Endothelial cell of umbilical vein (primary cell): ENCODE measurements around the gene CENPK. TPM values are rescaled to one million over a fixed set of nuclear protein-coding genes. Genes with fewer than 3 reads are reported as not detected.

Experiments
- BruUV-seq: library from RNA; stranded (reverse); fragments of 400-500 nt; replicated peaks from 2 replicates; lab custom pipeline; 2021; lab: Mats Ljungman, UMichigan
- CTCF ChIA-PET: fragments of 300-600, 350-600 bp; sonication (Branson Sonifier 250); formaldehyde crosslinking; loops from one replicate; lab custom pipeline; 2021; ENCODE audit warnings: antibody characterized with exemption, inconsistent platforms; lab: Charles Lee
- POLR2A ChIA-PET: fragments of 300-600, 350-600 bp; sonication (Branson Sonifier 250); formaldehyde crosslinking; loops from one replicate; lab custom pipeline; 2021; ENCODE audit warnings: antibody characterized with exemption, inconsistent platforms; lab: Charles Lee
- DNase-seq: peaks from one replicate; pipeline ENCODE4 v3.0.0-alpha.2; 2011; ENCODE audit warnings: low read depth, low spot score
- FAIRE-seq: peaks from 2 replicates; lab custom pipeline; 2011; peaks lifted over from hg19 to GRCh38; lab: Jason Lieb, UNC
- H2AFZ ChIP-seq: 2 replicates; pipeline ENCODE4 v1.6.0; 2012; ENCODE audit warnings: low read depth, low read length, control low read depth, inconsistent platforms
- H3K27ac ChIP-seq: 2 replicates; pipeline ENCODE4 v1.5.1; 2011; ENCODE audit warnings: low read depth, mild to moderate bottlenecking, control low read depth, low read length, moderate library complexity; ENCODE audit not compliant: insufficient read depth
- H3K27me3 ChIP-seq, 2 experiments: 2 replicates each; pipeline versions ENCODE4 v1.6.0 to v1.6.1; 2011; ENCODE audit warnings: low read length in 2 of 2, mixed read lengths in 1 of 2; ENCODE audit not compliant: control insufficient read depth in 2 of 2, insufficient read depth in 2 of 2
- H3K36me3 ChIP-seq, 2 experiments: 2 replicates in 1 of 2; 3 replicates in 1 of 2; pipeline ENCODE4 v1.5.1; 2011; ENCODE audit warnings: low read length in 2 of 2, mild to moderate bottlenecking in 1 of 2, moderate library complexity in 1 of 2; ENCODE audit not compliant: control insufficient read depth in 2 of 2, insufficient read depth in 2 of 2; ENCODE audit errors: extremely low read depth in 1 of 2
- H3K4me1 ChIP-seq: 3 replicates; pipeline ENCODE4 v1.5.1; 2011; ENCODE audit warnings: mild to moderate bottlenecking, low read length; ENCODE audit not compliant: control insufficient read depth, insufficient read depth; ENCODE audit errors: extremely low read depth
- H3K4me2 ChIP-seq: 2 replicates; pipeline ENCODE4 v1.6.1; 2011; ENCODE audit warnings: low read length, control low read depth, mixed read lengths; ENCODE audit not compliant: insufficient read depth
- H3K4me3 ChIP-seq, 3 experiments: fragments of 200-600 bp in 1 of 3; sonication (generic), shearing (Covaris generic) in 1 of 3; replicated peaks in 1 of 3; 2 replicates each; pipeline ENCODE4 v1.5.1; 2011 to 2016; ENCODE audit warnings: control low read depth in 3 of 3, low read length in 3 of 3, mild to moderate bottlenecking in 2 of 3, inconsistent platforms in 1 of 3, low read depth in 1 of 3, moderate library complexity in 1 of 3; ENCODE audit not compliant: insufficient read depth in 1 of 3
- H3K79me2 ChIP-seq: 2 replicates; pipeline ENCODE4 v1.6.0; 2012; ENCODE audit warnings: low read length, inconsistent platforms; ENCODE audit not compliant: control insufficient read depth, insufficient read depth
- H3K9ac ChIP-seq: replicated peaks from 2 replicates; pipeline ENCODE3; 2011; ENCODE audit warnings: low read length, control low read depth; ENCODE audit not compliant: insufficient read depth; ENCODE audit errors: extremely low read depth
- H3K9me1 ChIP-seq: replicated peaks from 3 replicates; pipeline ENCODE4 v1.6.0; 2011; ENCODE audit warnings: mild to moderate bottlenecking, low read length; ENCODE audit not compliant: control insufficient read depth, insufficient read depth; ENCODE audit errors: extremely low read depth
- H3K9me3 ChIP-seq: replicated peaks from 2 replicates; pipeline ENCODE4 v1.5.1; 2012; ENCODE audit warnings: low read length, inconsistent platforms; ENCODE audit not compliant: control insufficient read depth, insufficient read depth
- H4K20me1 ChIP-seq: replicated peaks from 2 replicates; pipeline ENCODE3; 2011; ENCODE audit warnings: mild to moderate bottlenecking, low read length; ENCODE audit not compliant: control insufficient read depth, insufficient read depth; ENCODE audit errors: extremely low read depth
- EZH2 ChIP-seq: IDR thresholded peaks from 2 replicates; pipeline ENCODE4 v1.6.1; 2012; ENCODE audit warnings: borderline replicate concordance, low read depth, mild to moderate bottlenecking, moderate library complexity, low read length, inconsistent platforms; ENCODE audit not compliant: severe bottlenecking
- GATA2 ChIP-seq: IDR thresholded peaks from 2 replicates; pipeline ENCODE4 v1.7.0; 2011; ENCODE audit warnings: low read depth, mild to moderate bottlenecking, moderate library complexity, mixed read lengths, low read length; ENCODE audit not compliant: insufficient read length, insufficient read depth
- dilution Hi-C: fragments of 300-500 bp; cut with MboI; formaldehyde crosslinking; loops from one replicate; pipeline ENCODE4 v1.15.0; 2019; ENCODE audit warnings: low sequenced_read_pairs; ENCODE audit not compliant: extremely low pct_ligation_motif_present
- intact Hi-C: fragments of 100-400 bp; cut with micrococcal nuclease; formaldehyde crosslinking; loops from one replicate; pipeline ENCODE4 v1.10.0; 2022
- polyA plus RNA-seq, 4 experiments: library from polyadenylated mRNA; depleted of rRNA in 3 of 4; stranded (reverse) in 3 of 4; unstranded in 1 of 4; fragments of >200 nt; gene quantifications; 2 replicates each; pipeline versions ENCODE4 v1.2.1 to v1.2.3, GENCODE V29; 2011 to 2012; ENCODE audit warnings: missing spikeins in 1 of 4
- small RNA-seq: library from RNA; depleted of rRNA; stranded (forward); fragments of <200 nt; gene quantifications from one replicate; pipeline ENCODE3, GENCODE V24; 2012; ENCODE audit warnings: low replicate concordance, low read depth; ENCODE audit not compliant: insufficient read depth, insufficient read length
- total RNA-seq: library from RNA; stranded (reverse); gene quantifications from 2 replicates; pipeline ENCODE4 v1.2.3, GENCODE V29; 2021

Gene CENPK
- total and polyA plus RNA-seq, 2 donors (not counting 3 experiments of a cell fraction or from before 2014, with no cell fraction given): 8.0 to 50.7 TPM

DNA sequence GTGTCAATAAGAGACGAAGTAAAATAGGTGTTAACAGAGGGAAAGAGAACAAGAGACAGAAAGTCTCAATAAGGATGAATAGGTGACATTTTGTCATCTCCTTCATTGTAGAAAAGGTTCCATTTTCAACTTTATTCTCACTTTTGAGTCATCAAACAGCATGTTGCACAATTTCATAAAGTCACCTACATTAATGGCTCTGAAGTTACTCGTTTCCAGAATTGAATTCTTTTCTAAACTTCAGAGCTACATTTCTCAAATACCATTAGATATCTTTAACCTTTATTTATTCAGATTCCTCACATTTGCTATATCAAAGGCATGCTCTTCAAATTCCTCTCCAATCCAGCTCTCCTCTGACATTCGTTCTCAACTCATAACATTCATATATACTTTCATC lies 94.3 kb downstream of the CENPK start:
- TF ChIP-seq GATA2 (no peak), EZH2 (no peak)
- FAIRE-seq (no peak), DNase-seq (no peak)
- H4K20me1 ChIP-seq: no peaks in the 10 kb centered on the region
- H3K4me1 ChIP-seq: peaks cover 30% of the 10 kb centered on the region
- intact Hi-C loops: no loop called here
- no TSS peak for BruUV-seq
- CTCF ChIA-PET: no interaction called here
- H3K36me3 ChIP-seq: peaks cover 0 to 10% of the 10 kb centered on the region in 2 experiments
- dilution Hi-C loops: no loop called here
- H3K9me1 ChIP-seq: no peaks in the 10 kb centered on the region
- H3K79me2 ChIP-seq: peaks cover 64% of the 10 kb centered on the region
- no peak overlapping the region for H3K9ac ChIP-seq
- no peaks in the 10 kb centered on the region for H3K9me3 ChIP-seq
- no peak overlapping the region for H3K27ac ChIP-seq
- POLR2A ChIA-PET: no interaction called here
- no peaks in the 10 kb centered on the region for H3K27me3 ChIP-seq
- H3K4me2 ChIP-seq: no peak overlapping the region
- no peak overlapping the region for H2AFZ ChIP-seq
- no peak overlapping the region for H3K4me3 ChIP-seq

Small RNA genes lying within 50 kb of the gene (small RNA-seq; reads per million reads assigned to genes)
- not detected for gene RNU6-540P

Other genes with a start within 250 kb of the CENPK start
- 43.4 and 57.4 TPM in 2 replicates for gene ADAMTS6, start 81.2 kb downstream of the CENPK start, total RNA-seq
- 16.2 and 20.4 TPM in 2 replicates for gene ADAMTS6, start 81.2 kb downstream of the CENPK start, polyA plus RNA-seq
- gene PPWD1, start 128 bp upstream of the CENPK start, total RNA-seq: 40.9 and 41.9 TPM in 2 replicates
- gene PPWD1, start 128 bp upstream of the CENPK start, polyA plus RNA-seq: 3.3 and 4.9 TPM in 2 replicates
- gene TRIM23, start 61.2 kb upstream of the CENPK start, total RNA-seq: 10.0 and 10.6 TPM in 2 replicates
- gene TRIM23, start 61.2 kb upstream of the CENPK start, polyA plus RNA-seq: 2.2 and 2.5 TPM in 2 replicates
- gene SHLD3, start 61.9 kb upstream of the CENPK start, total RNA-seq: 3.6 TPM in 2 replicates
- gene SHLD3, start 61.9 kb upstream of the CENPK start, polyA plus RNA-seq: 1.1 and 1.7 TPM in 2 replicates
- gene TRAPPC13, start 61.9 kb upstream of the CENPK start, total RNA-seq: 16.4 and 24.0 TPM in 2 replicates
- 7.7 and 7.9 TPM in 2 replicates for gene TRAPPC13, start 61.9 kb upstream of the CENPK start, polyA plus RNA-seq
- 14.1 and 16.4 TPM in 2 replicates for gene SGTB, start 158.9 kb upstream of the CENPK start, total RNA-seq
- gene SGTB, start 158.9 kb upstream of the CENPK start, polyA plus RNA-seq: 1.7 and 3.1 TPM in 2 replicates
- 62.8 and 63.3 TPM in 2 replicates for gene NLN, start 159.0 kb upstream of the CENPK start, total RNA-seq
- 9.5 and 14.2 TPM in 2 replicates for gene NLN, start 159.0 kb upstream of the CENPK start, polyA plus RNA-seq